Measurements from ENCODE around the gene NAAA.
A peak's percentile ranks its signal among the peaks of the same experiment; 100 is the strongest.
"Not testable (repeated sequence)": the region's sequence is repeated elsewhere in the genome, so short reads cannot be mapped to it uniquely, and the experiment has no call there.

The NAAA gene

GRCh38 chr4:75953509-75953908 is 12.7 kb upstream of the NAAA start:
- Histone ChIP-seq H3K36me3 (ENCODE audit: control insufficient read depth, insufficient read depth, low read length) (peaks cover 95% of the 10 kb centered on the region), H3K27me3 (ENCODE audit: control insufficient read depth, insufficient read depth, low read length) (no peaks in the 10 kb centered on the region), H3K9me3 (ENCODE audit: control insufficient read depth, insufficient read depth, low read depth, low read length) (no peaks in the 10 kb centered on the region), H3K4me1 (ENCODE audit: control insufficient read depth, insufficient read depth, low read length) (no peaks in the 10 kb centered on the region), H3K9ac (ENCODE audit: low read length) (no peak overlapping the region), H3K27ac (ENCODE audit: low read depth, low read length) (no peak overlapping the region), H3K4me3 (ENCODE audit: low read depth, low read length) (no peak overlapping the region)

- Histone ChIP-seq H3K27ac (ENCODE audit: low read depth, low read length) (no peak overlapping the region), H3K4me3 (ENCODE audit: low read depth, low read length) (no peak overlapping the region), H3K27me3 (ENCODE audit: control insufficient read depth, insufficient read depth, low read length) (no peaks in the 10 kb centered on the region), H3K4me1 (ENCODE audit: control insufficient read depth, insufficient read depth, low read length) (no peaks in the 10 kb centered on the region), H3K36me3 (ENCODE audit: control insufficient read depth, insufficient read depth, low read length) (peaks cover 87% of the 10 kb centered on the region), H3K9me3 (ENCODE audit: control insufficient read depth, insufficient read depth, low read depth, low read length) (no peaks in the 10 kb centered on the region), H3K9ac (ENCODE audit: low read length) (no peak overlapping the region)
Measured at GRCh38 chr4:75950213-75950815, 9.5 kb upstream of the NAAA start.

- Histone ChIP-seq H3K27ac (ENCODE audit: low read depth, low read length) (no peak overlapping the region), H3K27me3 (ENCODE audit: control insufficient read depth, insufficient read depth, low read length) (no peaks in the 10 kb centered on the region), H3K9me3 (ENCODE audit: control insufficient read depth, insufficient read depth, low read depth, low read length) (no peaks in the 10 kb centered on the region), H3K36me3 (ENCODE audit: control insufficient read depth, insufficient read depth, low read length) (peaks cover 76% of the 10 kb centered on the region), H3K4me3 (ENCODE audit: low read depth, low read length) (no peak overlapping the region), H3K9ac (ENCODE audit: low read length) (no peak overlapping the region), H3K4me1 (ENCODE audit: control insufficient read depth, insufficient read depth, low read length) (peaks cover 2% of the 10 kb centered on the region; the same call in 1 of the 2 replicates)
Measured at GRCh38 chr4:75948822-75949444, 8.1 kb upstream of the NAAA start.

- Histone ChIP-seq H3K27ac (ENCODE audit: low read depth, low read length) (no peak overlapping the region), H3K9ac (ENCODE audit: low read length) (peak overlapping the region; percentile 71), H3K36me3 (ENCODE audit: control insufficient read depth, insufficient read depth, low read length) (peaks cover 4% of the 10 kb centered on the region), H3K4me3 (ENCODE audit: low read depth, low read length) (peak overlapping the region; percentile 87), H3K9me3 (ENCODE audit: control insufficient read depth, insufficient read depth, low read depth, low read length) (no peaks in the 10 kb centered on the region), H3K27me3 (ENCODE audit: control insufficient read depth, insufficient read depth, low read length) (peaks cover 16% of the 10 kb centered on the region), H3K4me1 (ENCODE audit: control insufficient read depth, insufficient read depth, low read length) (peaks cover 6% of the 10 kb centered on the region; the same call in 1 of the 2 replicates)
Measured at GRCh38 chr4:75939890-75940691, 722 bp downstream of the NAAA start.

- Histone ChIP-seq H3K27me3 (ENCODE audit: control insufficient read depth, insufficient read depth, low read length) (peaks cover 15% of the 10 kb centered on the region), H3K4me3 (ENCODE audit: low read depth, low read length) (no peak overlapping the region), H3K9me3 (ENCODE audit: control insufficient read depth, insufficient read depth, low read depth, low read length) (no peaks in the 10 kb centered on the region), H3K4me1 (ENCODE audit: control insufficient read depth, insufficient read depth, low read length) (no peaks in the 10 kb centered on the region), H3K27ac (ENCODE audit: low read depth, low read length) (no peak overlapping the region), H3K36me3 (ENCODE audit: control insufficient read depth, insufficient read depth, low read length) (no peaks in the 10 kb centered on the region), H3K9ac (ENCODE audit: low read length) (no peak overlapping the region)
Measured at GRCh38 chr4:75935628-75936027, 5.2 kb downstream of the NAAA start.

- Histone ChIP-seq H3K27me3 (ENCODE audit: control insufficient read depth, insufficient read depth, low read length) (no peaks in the 10 kb centered on the region), H3K4me3 (ENCODE audit: low read depth, low read length) (no peak overlapping the region), H3K36me3 (ENCODE audit: control insufficient read depth, insufficient read depth, low read length) (no peaks in the 10 kb centered on the region), H3K27ac (ENCODE audit: low read depth, low read length) (no peak overlapping the region), H3K9me3 (ENCODE audit: control insufficient read depth, insufficient read depth, low read depth, low read length) (no peaks in the 10 kb centered on the region), H3K4me1 (ENCODE audit: control insufficient read depth, insufficient read depth, low read length) (no peaks in the 10 kb centered on the region), H3K9ac (ENCODE audit: low read length) (no peak overlapping the region)
Measured at GRCh38 chr4:75930152-75930551, 10.7 kb downstream of the NAAA start.

GRCh38 chr4:75924916-75925315 is 15.9 kb downstream of the NAAA start:
- not testable (repeated sequence) for H3K4me1 ChIP-seq (ENCODE audit: control insufficient read depth, insufficient read depth, low read length); H3K9me3 ChIP-seq (ENCODE audit: control insufficient read depth, insufficient read depth, low read depth, low read length); H3K36me3 ChIP-seq (ENCODE audit: control insufficient read depth, insufficient read depth, low read length); H3K27me3 ChIP-seq (ENCODE audit: control insufficient read depth, insufficient read depth, low read length); H3K4me3 ChIP-seq (ENCODE audit: low read depth, low read length); H3K27ac ChIP-seq (ENCODE audit: low read depth, low read length); H3K9ac ChIP-seq (ENCODE audit: low read length)

- Histone ChIP-seq H3K9ac (ENCODE audit: low read length) (no peak overlapping the region), H3K36me3 (ENCODE audit: control insufficient read depth, insufficient read depth, low read length) (peaks cover 5% of the 10 kb centered on the region; the same call in 1 of the 2 replicates), H3K4me1 (ENCODE audit: control insufficient read depth, insufficient read depth, low read length) (peaks cover 4% of the 10 kb centered on the region; the same call in 1 of the 2 replicates), H3K27me3 (ENCODE audit: control insufficient read depth, insufficient read depth, low read length) (no peaks in the 10 kb centered on the region), H3K27ac (ENCODE audit: low read depth, low read length) (no peak overlapping the region), H3K9me3 (ENCODE audit: control insufficient read depth, insufficient read depth, low read depth, low read length) (no peaks in the 10 kb centered on the region), H3K4me3 (ENCODE audit: low read depth, low read length) (no peak overlapping the region)
Measured at GRCh38 chr4:75924309-75924827, 16.4 kb downstream of the NAAA start.

GRCh38 chr4:75922588-75922987 is 18.2 kb downstream of the NAAA start:
- Histone ChIP-seq H3K9me3 (ENCODE audit: control insufficient read depth, insufficient read depth, low read depth, low read length) (no peaks in the 10 kb centered on the region), H3K27me3 (ENCODE audit: control insufficient read depth, insufficient read depth, low read length) (no peaks in the 10 kb centered on the region), H3K4me1 (ENCODE audit: control insufficient read depth, insufficient read depth, low read length) (peaks cover 4% of the 10 kb centered on the region; the same call in 1 of the 2 replicates), H3K4me3 (ENCODE audit: low read depth, low read length) (no peak overlapping the region), H3K36me3 (ENCODE audit: control insufficient read depth, insufficient read depth, low read length) (peaks cover 5% of the 10 kb centered on the region; the same call in 1 of the 2 replicates), H3K9ac (ENCODE audit: low read length) (no peak overlapping the region), H3K27ac (ENCODE audit: low read depth, low read length) (no peak overlapping the region)

GRCh38 chr4:75921910-75922309 is 18.9 kb downstream of the NAAA start:
- H3K4me1 ChIP-seq (ENCODE audit: control insufficient read depth, insufficient read depth, low read length): peaks cover 4% of the 10 kb centered on the region; the same call in 1 of the 2 replicates
- H3K27ac ChIP-seq (ENCODE audit: low read depth, low read length): no peak overlapping the region
- H3K4me3 ChIP-seq (ENCODE audit: low read depth, low read length): no peak overlapping the region
- H3K9me3 ChIP-seq (ENCODE audit: control insufficient read depth, insufficient read depth, low read depth, low read length): no peaks in the 10 kb centered on the region
- no peaks in the 10 kb centered on the region for H3K27me3 ChIP-seq (ENCODE audit: control insufficient read depth, insufficient read depth, low read length)
- H3K36me3 ChIP-seq (ENCODE audit: control insufficient read depth, insufficient read depth, low read length): peaks cover 5% of the 10 kb centered on the region; the same call in 1 of the 2 replicates
- H3K9ac ChIP-seq (ENCODE audit: low read length): no peak overlapping the region

- Histone ChIP-seq H3K9me3 (ENCODE audit: control insufficient read depth, insufficient read depth, low read depth, low read length) (no peaks in the 10 kb centered on the region), H3K4me1 (ENCODE audit: control insufficient read depth, insufficient read depth, low read length) (peaks cover 4% of the 10 kb centered on the region; the same call in 1 of the 2 replicates), H3K27ac (ENCODE audit: low read depth, low read length) (no peak overlapping the region), H3K36me3 (ENCODE audit: control insufficient read depth, insufficient read depth, low read length) (peaks cover 5% of the 10 kb centered on the region; the same call in 1 of the 2 replicates), H3K27me3 (ENCODE audit: control insufficient read depth, insufficient read depth, low read length) (no peaks in the 10 kb centered on the region), H3K9ac (ENCODE audit: low read length) (no peak overlapping the region), H3K4me3 (ENCODE audit: low read depth, low read length) (no peak overlapping the region)
Measured at GRCh38 chr4:75920327-75920726, 20.5 kb downstream of the NAAA start.
